Neural crest cell (in vitro differentiated cells): ENCODE data around the gene SEC23B. TPM values are rescaled to one million over a fixed set of nuclear protein-coding genes. Genes with fewer than 3 reads are reported as not detected.

Experiments used
- DNase-seq: peaks from one replicate; pipeline ENCODE4 v3.0.0; 2021; ENCODE audit warnings: low read depth, mixed read lengths, low spot score
- H3K27ac Mint-ChIP-seq: one replicate; pipeline ENCODE4 v1.8.0; 2021; ENCODE audit warnings: mild to moderate bottlenecking, mixed read lengths; ENCODE audit not compliant: unreplicated experiment
- H3K27me3 Mint-ChIP-seq: 2 replicates; pipeline ENCODE4 v1.8.0; 2021; ENCODE audit warnings: low read depth, mild to moderate bottlenecking, mixed read lengths
- H3K36me3 Mint-ChIP-seq: 2 replicates; pipeline ENCODE4 v1.8.0; 2021; ENCODE audit warnings: low read depth, mild to moderate bottlenecking, mixed read lengths
- H3K4me1 Mint-ChIP-seq: 2 replicates; pipeline ENCODE4 v1.8.0; 2021; ENCODE audit warnings: mixed read lengths
- H3K4me3 Mint-ChIP-seq: one replicate; pipeline ENCODE4 v1.8.0; 2021; ENCODE audit warnings: mild to moderate bottlenecking, mixed read lengths
- H3K9me3 Mint-ChIP-seq: 2 replicates; pipeline ENCODE4 v1.8.0; 2021; ENCODE audit warnings: mixed read lengths
- microRNA-seq: library from miRNA; unstranded; fragments of <30 nt; microRNA quantifications from one replicate; pipeline ENCODE4, GENCODE V29; 2020
- total RNA-seq: library from RNA; stranded (reverse); gene quantifications from 2 replicates; pipeline ENCODE4 v1.2.1, GENCODE V29; 2021
- TF ChIP-seq, protein P1 (sequence below): fragments of 200-600 bp; sonication (generic); conservative IDR thresholded peaks from 2 replicates; pipeline ENCODE4 v1.5.0; 2021; ENCODE audit warnings: antibody characterized with exemption, mild to moderate bottlenecking

The SEC23B gene
- total RNA-seq, 1 donor from 2014 or later: 58.9 TPM

DNA sequence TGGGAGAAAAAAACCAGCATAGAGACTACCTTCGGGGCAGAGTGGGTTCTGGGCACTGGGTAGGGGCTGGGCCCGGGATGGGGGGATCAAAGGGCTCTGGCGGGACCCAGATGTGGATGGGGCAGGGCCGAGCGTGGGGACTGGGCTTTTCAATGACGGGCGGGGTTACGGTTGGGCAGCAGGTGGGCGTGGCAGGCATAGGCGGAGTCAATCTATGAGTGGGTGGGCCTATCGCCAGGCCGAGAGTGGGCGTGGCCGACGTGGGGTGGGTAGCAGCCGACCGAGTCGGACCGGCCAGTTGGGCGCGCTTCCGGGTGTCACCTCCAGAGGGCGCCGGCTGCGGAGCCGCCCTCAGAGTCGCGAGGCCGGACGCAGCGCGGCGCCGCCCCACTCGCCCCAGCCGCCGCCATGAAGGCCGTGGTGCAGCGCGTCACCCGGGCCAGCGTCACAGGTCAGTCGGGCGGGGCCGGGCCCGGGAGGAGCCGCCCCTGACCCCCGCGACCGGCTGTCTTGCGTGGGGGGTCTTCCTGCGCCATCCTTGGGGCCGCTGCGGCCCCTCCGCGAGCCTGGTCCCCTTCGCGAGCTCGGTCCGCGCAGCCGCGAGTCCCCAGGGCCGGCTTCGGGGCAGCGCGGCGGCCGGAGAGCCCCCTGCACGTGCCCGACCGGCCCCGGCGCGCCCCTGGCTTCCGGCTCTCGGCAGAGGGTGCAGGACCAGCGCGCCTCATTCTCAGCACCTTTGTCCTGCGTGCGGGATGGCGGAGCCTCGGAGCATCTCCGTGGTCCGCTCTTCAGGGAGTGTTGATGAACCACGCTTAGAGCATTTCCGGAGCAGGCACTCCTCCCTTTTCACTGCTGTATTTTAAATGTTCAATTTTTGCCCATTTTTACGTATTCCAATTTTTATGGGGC, 80.2 kb downstream of the SEC23B start, which contains the start of gene DTD1:
Gene DTD1, plus strand, starts transcription at position 390 of the 909 bp plus-strand sequence. Its CDS starts 19 bp downstream, at position 409.
- H3K4me1 Mint-ChIP-seq: peaks cover 27% of the 10 kb centered on the region
- peak; percentile 97 for DNase-seq
- H3K36me3 Mint-ChIP-seq: peaks cover 2% of the 10 kb centered on the region
- peak within 1 kb of the TSS; percentile 93 for H3K4me3 Mint-ChIP-seq
- H3K27me3 Mint-ChIP-seq: no peaks in the 10 kb centered on the region
- H3K27ac Mint-ChIP-seq: peak within 1 kb of the TSS; percentile 91
- TF ChIP-seq, protein P1, sequence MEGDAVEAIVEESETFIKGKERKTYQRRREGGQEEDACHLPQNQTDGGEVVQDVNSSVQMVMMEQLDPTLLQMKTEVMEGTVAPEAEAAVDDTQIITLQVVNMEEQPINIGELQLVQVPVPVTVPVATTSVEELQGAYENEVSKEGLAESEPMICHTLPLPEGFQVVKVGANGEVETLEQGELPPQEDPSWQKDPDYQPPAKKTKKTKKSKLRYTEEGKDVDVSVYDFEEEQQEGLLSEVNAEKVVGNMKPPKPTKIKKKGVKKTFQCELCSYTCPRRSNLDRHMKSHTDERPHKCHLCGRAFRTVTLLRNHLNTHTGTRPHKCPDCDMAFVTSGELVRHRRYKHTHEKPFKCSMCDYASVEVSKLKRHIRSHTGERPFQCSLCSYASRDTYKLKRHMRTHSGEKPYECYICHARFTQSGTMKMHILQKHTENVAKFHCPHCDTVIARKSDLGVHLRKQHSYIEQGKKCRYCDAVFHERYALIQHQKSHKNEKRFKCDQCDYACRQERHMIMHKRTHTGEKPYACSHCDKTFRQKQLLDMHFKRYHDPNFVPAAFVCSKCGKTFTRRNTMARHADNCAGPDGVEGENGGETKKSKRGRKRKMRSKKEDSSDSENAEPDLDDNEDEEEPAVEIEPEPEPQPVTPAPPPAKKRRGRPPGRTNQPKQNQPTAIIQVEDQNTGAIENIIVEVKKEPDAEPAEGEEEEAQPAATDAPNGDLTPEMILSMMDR: peak; percentile 85
- peaks cover 2% of the 10 kb centered on the region for H3K9me3 Mint-ChIP-seq

DNA sequence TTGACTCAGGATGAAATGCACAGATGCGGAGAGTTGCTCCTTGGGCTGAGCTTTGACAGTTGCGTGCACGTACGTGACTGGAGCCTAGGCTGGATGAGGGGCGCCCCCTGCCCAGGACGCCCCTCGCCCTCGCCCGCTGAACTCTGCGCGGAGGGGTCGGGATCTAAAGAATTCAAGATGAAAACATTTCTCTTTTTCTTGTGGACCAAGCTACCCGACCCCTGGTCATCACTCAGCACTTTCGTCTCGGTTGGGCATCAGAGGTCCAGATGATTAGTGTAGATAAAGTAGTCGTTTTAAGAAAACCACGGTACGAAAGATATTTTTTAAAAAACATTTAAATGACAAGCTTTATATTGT, 80.8 kb downstream of the SEC23B start:
- TF ChIP-seq, protein P1: no peak
- no peaks in the 10 kb centered on the region for H3K27me3 Mint-ChIP-seq
- peaks cover 2% of the 10 kb centered on the region for H3K36me3 Mint-ChIP-seq
- peak overlapping the region; percentile 90 for H3K4me3 Mint-ChIP-seq
- H3K27ac Mint-ChIP-seq: peak overlapping the region; percentile 91
- no peak for DNase-seq
- H3K9me3 Mint-ChIP-seq: peaks cover 2% of the 10 kb centered on the region
- H3K4me1 Mint-ChIP-seq: peaks cover 27% of the 10 kb centered on the region

DNA sequence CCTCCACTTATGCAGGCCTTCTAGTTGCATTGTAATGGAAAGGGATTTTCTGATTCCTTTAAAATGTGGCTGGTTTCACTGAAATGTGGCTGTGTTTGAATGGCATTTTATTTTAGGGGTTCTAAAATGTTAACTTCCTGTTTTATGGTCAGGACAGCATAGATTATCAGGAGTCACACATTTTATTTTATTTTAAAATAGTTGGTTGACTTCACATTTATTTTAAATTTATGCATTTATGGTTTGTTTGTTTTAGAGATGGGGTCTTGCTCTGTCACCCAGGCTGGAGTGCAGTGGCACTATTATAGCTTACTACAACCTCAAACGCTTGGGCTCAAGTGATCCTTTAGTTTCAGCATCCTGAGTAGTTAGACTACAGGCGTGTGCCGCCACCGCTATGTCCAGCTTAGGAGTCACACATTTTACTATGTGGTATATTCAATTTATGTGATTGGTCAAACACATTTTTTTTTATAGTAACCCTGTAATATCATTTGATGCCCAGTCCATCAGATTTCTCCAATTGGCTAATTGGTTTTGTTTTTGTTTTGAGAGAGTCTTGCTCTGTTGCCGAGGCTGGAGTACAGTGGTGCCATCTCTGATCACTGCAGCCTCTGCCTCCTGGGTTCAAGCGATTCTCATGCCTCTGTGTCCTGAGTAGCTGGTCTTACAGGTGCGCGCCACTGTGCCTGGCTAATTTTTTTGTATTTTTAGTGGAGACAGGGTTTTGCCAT, 82.4 kb downstream of the SEC23B start:
- H3K36me3 Mint-ChIP-seq: peaks cover 2% of the 10 kb centered on the region
- H3K4me1 Mint-ChIP-seq: peaks cover 27% of the 10 kb centered on the region
- no peak overlapping the region for H3K27ac Mint-ChIP-seq
- H3K27me3 Mint-ChIP-seq: no peaks in the 10 kb centered on the region
- peak overlapping the region; percentile 86 for H3K4me3 Mint-ChIP-seq
- TF ChIP-seq, protein P1: no peak
- no peak for DNase-seq
- H3K9me3 Mint-ChIP-seq: peaks cover 2% of the 10 kb centered on the region

DNA sequence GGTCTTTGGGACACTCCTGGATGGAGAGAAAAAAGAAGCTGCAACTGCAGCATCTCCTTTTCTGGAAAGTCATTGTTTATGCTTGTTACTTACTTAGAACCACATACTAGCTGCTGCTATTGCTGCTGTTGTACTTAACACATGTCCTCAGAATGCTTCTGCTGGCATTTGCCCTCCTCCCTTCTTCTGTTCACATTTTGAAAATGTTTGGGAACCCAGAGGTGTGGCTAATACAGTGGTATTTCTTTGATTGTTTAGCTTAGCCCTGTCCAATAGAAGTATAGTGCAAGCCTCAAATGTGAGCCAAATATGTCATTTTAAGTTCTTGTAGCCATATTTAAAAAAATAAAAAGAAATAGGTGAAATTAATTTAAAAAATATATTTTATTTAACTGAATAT, 88.5 kb downstream of the SEC23B start:
- peaks cover 15% of the 10 kb centered on the region for H3K36me3 Mint-ChIP-seq
- H3K4me1 Mint-ChIP-seq: no peaks in the 10 kb centered on the region
- TF ChIP-seq, protein P1: no peak
- H3K27me3 Mint-ChIP-seq: no peaks in the 10 kb centered on the region
- peaks cover 6% of the 10 kb centered on the region for H3K9me3 Mint-ChIP-seq
- DNase-seq: no peak
- no peak overlapping the region for H3K4me3 Mint-ChIP-seq
- H3K27ac Mint-ChIP-seq: no peak overlapping the region

DNA sequence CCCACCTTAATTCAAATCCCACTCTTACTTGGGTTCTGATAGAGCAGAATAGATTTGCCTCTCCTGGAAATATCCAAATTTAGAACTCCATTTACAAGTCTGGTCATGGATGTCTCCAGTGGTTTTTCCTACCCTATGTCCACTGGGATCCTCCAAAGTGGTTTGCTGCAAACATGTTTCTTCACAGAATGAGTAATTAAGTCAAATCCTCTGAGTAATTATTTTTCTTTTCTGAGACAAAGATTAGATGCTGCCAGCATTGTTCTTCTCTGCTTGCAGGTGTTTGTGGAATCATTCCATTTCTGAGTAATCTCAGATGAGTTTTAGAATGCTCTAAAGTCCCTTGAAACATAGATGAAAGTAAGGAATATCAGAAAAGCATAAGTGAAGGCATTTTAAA, 102.0 kb downstream of the SEC23B start:
- no peak for DNase-seq
- no peak overlapping the region for H3K27ac Mint-ChIP-seq
- no peaks in the 10 kb centered on the region for H3K9me3 Mint-ChIP-seq
- TF ChIP-seq, protein P1: no peak
- H3K4me1 Mint-ChIP-seq: no peaks in the 10 kb centered on the region
- no peaks in the 10 kb centered on the region for H3K27me3 Mint-ChIP-seq
- no peaks in the 10 kb centered on the region for H3K36me3 Mint-ChIP-seq
- no peak overlapping the region for H3K4me3 Mint-ChIP-seq

Small RNAs within 50 kb of the gene (microRNA-seq; reads per million reads assigned to microRNA genes)
- gene MIR3192: 3.0 reads per million

Other genes with a start within 250 kb of the SEC23B start
- gene ZNF133, start 219.4 kb upstream of the SEC23B start, total RNA-seq: 12.6 and 16.1 TPM in 2 replicates
- 7.5 and 8.0 TPM in 2 replicates for gene DZANK1, start 40.9 kb upstream of the SEC23B start, total RNA-seq
- gene POLR3F, start 40.5 kb upstream of the SEC23B start, total RNA-seq: 12.9 and 14.1 TPM in 2 replicates
- gene RBBP9, start 10.7 kb upstream of the SEC23B start, total RNA-seq: 23.6 and 23.7 TPM in 2 replicates
- 65.4 and 68.3 TPM in 2 replicates for gene SMIM26, start 59.5 kb downstream of the SEC23B start, total RNA-seq
- 68.2 and 73.4 TPM in 2 replicates for gene DTD1, start 80.1 kb downstream of the SEC23B start, total RNA-seq